ENCODE results near the gene ZNF616.
"Not testable (repeated sequence)": the region's sequence is repeated elsewhere in the genome, so short reads cannot be mapped to it uniquely, and the experiment has no call there.

GRCh38 chr19:52096416-52096815 is 43.3 kb downstream of the ZNF616 start:
- TF ChIP-seq, protein P1, sequence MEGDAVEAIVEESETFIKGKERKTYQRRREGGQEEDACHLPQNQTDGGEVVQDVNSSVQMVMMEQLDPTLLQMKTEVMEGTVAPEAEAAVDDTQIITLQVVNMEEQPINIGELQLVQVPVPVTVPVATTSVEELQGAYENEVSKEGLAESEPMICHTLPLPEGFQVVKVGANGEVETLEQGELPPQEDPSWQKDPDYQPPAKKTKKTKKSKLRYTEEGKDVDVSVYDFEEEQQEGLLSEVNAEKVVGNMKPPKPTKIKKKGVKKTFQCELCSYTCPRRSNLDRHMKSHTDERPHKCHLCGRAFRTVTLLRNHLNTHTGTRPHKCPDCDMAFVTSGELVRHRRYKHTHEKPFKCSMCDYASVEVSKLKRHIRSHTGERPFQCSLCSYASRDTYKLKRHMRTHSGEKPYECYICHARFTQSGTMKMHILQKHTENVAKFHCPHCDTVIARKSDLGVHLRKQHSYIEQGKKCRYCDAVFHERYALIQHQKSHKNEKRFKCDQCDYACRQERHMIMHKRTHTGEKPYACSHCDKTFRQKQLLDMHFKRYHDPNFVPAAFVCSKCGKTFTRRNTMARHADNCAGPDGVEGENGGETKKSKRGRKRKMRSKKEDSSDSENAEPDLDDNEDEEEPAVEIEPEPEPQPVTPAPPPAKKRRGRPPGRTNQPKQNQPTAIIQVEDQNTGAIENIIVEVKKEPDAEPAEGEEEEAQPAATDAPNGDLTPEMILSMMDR (conservative IDR thresholded peaks at IDR 0.05 in 1 of 2, IDR thresholded peaks at IDR 0.05 in 1 of 2; ENCODE audit: low read depth in 1 of 2, low read length in 2 of 2), result not testable (repeated sequence)
- not testable (repeated sequence) for TF ChIP-seq EZH2 (IDR thresholded peaks at IDR 0.05; ENCODE audit: low read length, missing control alignments)

All from fibroblast of lung (primary cell).